ENCODE measurements around the gene AAGAB.
A peak's percentile ranks its signal among the peaks of the same experiment; 100 is the strongest.

The AAGAB gene

DNA sequence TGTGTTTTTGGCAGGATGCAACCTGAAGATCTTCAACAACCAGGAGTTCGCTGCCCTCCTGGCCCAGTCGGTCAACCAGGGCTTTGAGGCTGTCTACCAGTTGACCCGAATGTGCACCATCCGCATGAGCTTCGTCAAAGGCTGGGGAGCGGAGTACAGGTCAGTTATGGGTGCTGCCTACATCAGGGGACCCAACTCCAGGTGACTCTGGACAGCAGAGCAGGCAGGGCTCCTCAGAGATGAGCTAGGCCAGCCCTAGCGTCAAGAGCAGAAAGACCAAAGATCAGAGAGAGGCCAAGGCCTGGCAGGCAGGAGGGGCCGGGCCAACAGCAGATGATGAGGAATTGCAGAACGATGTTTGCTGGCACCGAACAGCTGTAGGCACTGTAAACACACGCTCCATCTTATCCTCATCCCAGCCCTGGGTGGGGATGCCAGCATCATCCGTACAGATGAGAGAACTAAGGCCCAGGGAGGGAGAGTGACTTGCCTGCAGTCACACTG is 67.1 kb downstream of the AAGAB start:
- no peak for DNase-seq (ENCODE audit: low read depth in 2 of 2)

DNA sequence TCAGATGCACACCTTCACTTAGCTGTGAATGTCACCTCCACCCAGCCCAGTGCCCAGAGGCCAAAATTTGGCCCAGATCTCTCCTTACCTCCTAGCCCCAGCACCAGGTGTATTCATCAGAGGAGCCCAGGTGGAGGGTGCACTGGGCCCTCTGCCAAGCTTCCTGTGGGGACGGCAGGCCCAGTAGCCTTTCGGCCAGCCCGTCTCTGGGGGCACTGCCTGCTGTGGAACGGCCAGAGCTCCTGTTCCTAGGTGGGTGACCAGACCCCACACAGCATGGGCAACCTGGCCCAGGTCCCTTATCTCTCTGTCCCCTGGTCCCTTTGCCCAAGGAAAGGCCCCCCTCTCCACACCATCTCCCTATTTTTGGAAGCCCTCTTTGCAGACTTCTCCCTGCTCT is 67.8 kb downstream of the AAGAB start:
- DNase-seq (ENCODE audit: low read depth in 2 of 2), result no peak

DNA sequence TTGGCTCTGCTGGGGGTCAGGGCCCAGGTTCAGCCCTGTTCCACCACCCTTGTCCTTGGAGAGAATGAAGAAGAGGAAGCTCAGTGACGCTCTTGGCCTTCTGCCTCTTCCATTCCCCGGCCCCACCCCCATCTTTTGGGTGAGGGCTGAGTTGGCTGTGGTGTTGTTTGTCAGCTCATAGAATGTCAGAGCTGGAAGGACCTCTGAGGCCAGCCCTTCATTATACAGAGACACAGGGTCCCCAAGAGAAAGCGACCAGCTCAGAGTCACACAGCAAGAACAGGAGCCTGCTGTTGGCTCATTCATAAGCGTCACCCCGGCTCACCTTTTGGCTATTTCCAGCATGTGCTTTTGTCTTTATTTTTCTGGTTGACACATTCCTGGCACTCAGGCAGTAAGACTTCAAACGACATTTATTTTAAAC is 68.2 kb downstream of the AAGAB start:
- no peak for DNase-seq (ENCODE audit: low read depth in 2 of 2)

DNA sequence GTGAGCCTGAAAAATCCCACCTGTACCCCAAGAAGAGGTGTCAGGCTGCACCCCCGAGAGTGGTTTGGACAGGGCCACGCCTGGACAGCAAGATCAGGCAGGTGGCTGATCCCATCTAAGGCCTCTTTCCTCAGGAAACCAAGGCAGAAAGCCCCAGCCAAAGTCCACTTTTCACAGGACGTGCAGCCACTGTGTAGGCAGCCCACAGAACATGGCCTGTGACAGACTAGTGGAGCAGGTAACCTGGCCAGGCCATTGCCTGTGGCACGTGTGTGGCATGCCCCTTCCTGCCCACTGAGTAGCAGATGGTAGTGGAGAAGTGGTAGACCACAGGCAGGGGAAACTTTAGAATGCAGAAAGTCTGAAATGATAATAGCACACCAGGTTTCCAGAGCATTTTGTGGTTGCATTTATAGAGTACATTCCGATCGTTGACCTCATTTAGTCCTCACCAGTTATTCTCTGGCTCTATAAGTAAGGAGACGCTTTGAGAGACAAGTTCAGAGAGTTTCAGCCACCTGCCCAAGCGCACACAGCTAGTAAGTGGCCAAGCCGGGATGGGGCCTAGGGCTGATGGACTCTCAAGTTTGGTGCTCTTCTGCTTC is 68.7 kb downstream of the AAGAB start:
- DNase-seq (ENCODE audit: low read depth in 2 of 2), result no peak

DNA sequence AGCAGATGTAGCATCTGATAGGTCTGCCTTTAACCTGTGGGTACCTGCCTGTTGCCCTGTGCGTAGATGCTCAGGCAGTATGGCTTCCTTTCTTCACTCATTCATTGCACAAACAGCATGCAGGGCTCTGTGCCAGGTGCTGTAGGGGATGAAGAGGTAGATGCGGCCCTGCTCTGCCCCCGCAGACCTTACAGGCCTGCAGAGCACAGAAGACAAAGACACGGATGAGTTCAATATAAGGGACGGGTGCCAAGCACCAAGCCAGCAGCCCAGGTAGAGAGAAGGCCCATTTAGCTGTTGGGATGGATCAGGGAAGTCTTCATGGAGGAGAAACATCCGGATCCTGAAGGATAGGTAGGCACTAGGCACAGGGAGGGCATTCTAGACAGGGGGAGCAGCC is 69.4 kb downstream of the AAGAB start:
- no peak for DNase-seq (ENCODE audit: low read depth in 2 of 2)

DNA sequence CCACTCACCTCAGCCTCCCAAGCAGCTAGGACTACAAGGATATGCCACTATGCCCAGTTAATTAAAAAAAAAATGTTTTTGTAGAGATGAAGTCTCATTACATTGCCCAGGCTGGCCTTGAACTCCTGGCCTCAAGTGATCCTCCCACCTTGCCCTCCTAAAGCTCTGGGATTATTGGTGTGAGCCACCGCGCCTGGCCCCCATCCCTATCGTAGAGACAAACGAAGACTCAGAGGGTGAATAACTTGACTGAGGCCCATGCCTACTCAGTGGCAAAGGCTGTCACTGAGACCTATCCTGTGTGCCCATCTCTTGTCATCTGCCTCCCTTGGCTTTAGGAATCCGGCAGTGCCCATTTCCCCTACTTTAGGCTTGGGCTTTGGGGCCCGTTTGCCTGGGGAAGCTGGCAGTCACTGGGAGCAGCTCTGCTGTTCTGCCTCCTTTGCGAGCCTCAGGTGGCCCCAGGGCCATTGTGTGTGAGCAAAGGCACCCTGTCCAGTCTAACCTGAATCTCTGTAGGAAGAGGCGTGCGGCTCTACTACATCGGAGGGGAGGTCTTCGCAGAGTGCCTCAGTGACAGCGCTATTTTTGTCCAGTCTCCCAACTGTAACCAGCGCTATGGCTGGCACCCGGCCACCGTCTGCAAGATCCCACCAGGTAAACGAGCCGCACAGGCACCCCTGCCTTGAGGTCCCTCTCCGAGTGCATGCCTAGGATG is 70.1 kb downstream of the AAGAB start:
- no peak for DNase-seq (ENCODE audit: low read depth in 2 of 2)

DNA sequence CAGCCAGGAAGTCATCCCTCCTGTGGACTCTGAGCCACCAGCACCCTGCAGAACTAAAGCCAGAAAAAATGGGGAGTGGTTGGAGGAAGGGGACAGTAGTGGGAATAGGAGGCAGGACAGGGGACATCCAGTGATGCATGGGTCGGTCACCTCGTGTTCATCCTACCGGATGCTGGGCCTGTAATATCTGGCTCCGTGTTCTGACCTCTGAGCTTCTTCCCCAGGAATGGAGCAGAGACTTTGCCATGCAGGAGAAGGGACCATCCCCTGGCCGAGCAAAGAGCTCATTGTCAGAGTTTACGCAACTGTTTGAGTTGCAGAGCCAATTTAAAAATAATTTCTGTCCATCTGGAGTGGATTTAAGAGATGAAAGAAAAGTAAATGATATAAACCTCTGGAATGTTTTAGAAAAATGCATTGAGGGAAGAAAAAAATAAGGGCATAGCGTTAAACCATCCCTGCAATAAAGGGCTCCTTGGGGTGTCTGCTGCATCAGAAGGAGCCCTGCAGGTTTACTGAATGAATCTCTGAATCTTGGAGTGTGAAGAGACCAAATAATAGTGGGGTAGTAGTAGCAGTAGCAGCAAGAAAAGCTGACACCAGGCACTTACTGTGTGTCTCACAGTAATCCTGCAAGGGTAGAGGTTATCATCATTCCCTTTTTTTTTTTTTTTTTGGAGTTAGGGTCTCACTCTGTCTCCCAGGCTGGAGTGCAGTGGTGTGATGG is 70.9 kb downstream of the AAGAB start:
- no peak for DNase-seq (ENCODE audit: low read depth in 2 of 2)

DNA sequence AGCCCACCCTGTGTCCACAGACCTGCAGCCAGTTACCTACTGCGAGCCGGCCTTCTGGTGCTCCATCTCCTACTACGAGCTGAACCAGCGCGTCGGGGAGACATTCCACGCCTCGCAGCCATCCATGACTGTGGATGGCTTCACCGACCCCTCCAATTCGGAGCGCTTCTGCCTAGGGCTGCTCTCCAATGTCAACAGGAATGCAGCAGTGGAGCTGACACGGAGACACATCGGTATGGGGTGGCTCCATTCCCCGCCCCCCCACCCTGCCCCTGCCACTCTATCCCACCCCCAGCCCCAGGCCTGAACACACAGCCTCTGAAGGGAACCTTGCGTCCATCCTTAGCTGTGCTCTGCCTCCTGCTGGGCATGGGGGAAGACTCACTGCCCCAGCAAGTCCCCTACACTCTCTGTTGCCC is 73.2 kb downstream of the AAGAB start:
- no peak for DNase-seq (ENCODE audit: low read depth in 2 of 2)

DNA sequence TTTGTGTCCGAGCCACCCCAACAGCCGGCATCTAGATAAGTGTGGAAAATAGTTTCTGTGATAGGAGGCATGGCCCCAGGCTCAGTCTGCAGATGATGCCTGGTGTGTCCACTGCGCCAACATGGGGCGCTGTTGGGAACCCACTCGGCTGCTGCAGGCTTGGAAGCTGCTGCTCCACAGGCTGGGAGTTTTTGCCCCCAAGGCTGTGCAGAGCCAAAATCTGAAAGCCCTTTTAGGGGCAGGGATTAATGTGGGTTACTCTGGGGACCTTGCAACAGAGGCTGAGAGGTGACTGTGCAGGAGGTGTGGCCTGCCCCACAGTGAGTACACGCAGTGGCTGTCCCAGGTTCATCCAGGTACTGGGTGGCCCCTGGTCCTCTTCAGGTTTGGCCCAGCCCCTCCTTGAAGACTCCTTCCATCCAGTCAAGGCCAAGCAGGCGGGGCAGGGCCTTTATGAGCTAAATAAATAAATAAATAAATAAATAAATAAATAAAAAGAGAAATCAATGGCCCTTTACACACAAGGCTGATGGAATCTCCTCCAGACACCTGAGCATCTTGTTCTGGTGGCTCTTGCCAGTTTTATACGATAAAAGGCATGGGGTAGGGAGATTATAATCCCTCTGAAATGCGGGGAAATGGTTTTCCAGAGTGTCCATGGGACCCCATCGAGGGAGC is 73.8 kb downstream of the AAGAB start:
- no peak for DNase-seq (ENCODE audit: low read depth in 2 of 2)

DNA sequence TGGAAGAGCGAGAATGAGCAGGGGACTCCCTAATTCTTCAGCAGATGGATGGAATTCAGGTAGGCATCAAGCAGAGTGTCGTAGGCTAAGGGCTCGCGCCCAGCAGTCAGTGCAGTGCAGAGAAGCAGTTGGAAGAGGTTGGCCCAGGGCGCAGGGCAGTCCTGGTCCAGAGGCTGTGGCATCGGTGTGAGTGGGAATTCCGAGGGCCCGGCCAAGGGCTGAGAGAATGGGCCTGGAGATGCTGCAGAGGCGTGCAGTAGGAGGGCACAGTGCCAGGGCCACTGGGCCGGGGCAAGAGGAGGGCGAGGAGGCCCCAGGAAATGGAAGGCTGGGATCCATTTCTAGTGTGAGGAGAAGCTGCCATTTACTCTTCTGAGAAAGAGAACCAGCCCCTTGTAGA is 74.4 kb downstream of the AAGAB start:
- no peak for DNase-seq (ENCODE audit: low read depth in 2 of 2)

DNA sequence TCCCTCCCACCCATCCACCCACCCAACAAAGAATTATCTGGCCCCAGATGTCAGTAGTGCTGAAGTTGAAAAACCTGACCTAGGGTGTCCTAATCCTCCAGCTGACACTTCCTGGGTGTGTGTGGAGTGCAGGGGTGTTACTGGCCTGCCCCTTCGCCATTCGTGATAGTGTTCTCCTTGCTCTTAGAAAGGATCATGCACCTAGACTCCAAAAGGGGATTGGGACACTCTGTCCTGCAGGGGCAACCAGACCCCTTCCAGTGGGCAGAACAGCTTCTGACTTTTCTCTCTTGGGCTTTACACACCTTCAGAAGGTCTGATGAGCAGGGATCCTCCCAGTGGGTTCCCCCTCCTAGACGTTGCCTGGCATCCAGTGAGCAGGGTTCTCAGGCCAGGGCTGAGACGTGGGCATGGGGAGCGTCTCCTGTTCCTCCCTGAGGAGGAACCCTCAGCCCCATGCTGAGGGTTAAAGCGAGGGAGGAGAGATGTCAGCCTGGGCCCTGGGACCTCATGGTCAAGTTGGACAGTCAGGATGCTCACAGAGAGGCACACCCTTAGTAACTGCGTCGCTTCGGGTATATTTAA is 75.0 kb downstream of the AAGAB start:
- no peak for DNase-seq (ENCODE audit: low read depth in 2 of 2)

DNA sequence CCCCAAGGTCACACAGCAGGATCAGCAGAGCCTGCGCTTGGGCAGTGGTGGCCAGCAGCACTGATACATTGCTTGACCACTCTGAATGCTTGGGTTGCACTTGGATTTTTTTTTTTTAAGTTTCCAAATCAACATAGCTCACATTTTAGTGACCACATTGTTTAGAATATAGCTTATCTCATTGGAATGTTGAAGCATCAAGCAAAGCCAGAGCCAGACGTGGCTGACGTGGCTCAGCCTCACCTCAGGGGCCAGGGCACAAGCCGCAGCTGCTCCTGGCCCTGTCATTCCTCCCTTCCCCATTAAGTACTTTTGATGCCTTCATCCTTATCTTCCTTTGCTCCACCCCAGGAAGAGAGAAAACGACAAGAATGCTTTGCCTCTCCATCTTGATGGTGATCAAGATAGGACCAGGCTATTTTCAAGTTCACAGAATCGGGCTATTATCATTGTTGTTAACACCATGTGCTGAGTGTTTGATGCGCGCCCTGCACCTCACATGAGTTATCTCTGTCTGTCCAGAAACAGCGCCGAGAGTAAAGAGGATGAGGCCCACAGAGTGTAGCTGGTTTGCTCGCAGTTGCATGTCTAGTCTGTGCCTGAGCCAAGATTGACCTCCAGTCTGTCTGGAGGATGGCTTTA is 75.8 kb downstream of the AAGAB start:
- no peak for DNase-seq (ENCODE audit: low read depth in 2 of 2)

DNA sequence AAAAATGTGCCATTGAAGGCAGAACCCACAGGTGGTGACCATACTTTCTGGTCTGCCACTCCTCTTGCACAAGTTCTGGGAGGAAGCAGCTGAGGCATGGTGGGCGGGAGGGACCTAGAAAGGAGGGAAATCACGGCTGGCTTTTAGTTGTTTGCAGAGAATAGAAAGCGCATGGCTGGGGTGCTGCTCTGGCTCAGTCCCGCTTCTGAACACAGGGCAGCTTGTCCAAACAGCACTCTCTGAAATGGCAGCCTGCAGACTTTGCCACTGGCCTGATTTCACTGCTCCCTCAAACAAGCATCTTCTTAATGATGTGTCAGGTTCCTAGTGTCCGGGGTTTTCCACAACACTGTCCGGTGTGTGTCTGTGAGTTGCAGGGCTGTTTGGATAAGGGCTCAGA is 76.7 kb downstream of the AAGAB start:
- no peak for DNase-seq (ENCODE audit: low read depth in 2 of 2)

DNA sequence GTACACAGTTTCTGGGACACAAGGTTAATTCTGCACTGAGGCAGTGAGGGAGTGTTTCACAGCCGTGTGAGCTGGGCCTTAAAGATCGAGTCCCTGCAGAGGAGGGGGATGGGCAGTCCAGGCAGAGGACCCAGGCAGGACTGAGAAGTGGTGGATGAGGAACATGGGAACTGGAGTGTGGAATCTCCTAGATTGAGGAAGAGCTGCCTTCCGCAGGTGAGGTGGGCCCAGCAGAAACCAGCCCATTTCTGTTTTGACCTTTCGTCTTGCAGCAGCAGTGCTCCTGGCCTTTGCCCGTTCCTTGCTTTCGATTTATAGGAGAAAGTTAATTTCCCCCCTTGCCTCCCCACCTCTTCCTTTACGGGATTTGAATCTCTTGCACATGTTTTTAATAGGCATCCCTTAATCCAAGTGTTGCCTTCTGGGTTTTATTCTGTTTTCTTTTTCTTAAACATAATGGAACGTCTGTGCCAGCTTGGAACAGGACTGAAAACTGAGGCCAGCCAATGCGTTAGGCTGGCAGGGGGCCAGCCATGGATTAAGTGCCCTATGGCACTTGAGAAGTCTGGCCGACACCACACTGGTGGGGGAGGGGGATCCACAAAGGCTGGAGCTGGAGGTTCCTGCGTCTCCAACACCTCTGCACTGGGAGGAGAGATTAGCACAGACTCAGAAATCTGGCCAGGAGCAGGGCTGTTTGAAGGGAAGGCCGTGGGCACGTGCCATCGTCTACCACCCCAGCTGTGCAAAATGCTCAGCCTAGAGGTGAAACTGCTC is 78.1 kb downstream of the AAGAB start:
- DNase-seq (ENCODE audit: low read depth in 2 of 2), result no peak

DNA sequence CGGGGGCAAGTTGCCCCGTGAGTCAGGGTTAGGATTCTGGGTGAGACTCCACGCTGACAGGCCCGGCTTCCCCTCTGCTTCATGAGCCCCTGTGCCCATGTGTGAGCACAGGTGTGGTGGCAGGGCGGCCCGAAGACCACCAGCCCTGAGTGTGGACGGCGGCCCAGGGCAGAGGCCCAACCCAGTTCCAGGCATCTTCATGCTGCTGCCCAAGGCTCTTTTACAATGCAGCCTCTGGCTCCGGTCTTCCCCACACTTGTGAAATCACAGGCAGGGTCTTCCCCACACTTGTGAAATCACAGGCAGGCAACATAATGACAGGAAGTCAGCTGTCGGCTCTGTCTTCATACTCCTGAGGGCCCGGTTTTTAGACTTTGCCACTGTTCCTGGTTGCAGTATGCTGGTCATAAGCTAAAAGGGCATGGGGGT is 78.8 kb downstream of the AAGAB start:
- DNase-seq (ENCODE audit: low read depth in 2 of 2), result peak in 1 of 2 donors; percentile 24

DNA sequence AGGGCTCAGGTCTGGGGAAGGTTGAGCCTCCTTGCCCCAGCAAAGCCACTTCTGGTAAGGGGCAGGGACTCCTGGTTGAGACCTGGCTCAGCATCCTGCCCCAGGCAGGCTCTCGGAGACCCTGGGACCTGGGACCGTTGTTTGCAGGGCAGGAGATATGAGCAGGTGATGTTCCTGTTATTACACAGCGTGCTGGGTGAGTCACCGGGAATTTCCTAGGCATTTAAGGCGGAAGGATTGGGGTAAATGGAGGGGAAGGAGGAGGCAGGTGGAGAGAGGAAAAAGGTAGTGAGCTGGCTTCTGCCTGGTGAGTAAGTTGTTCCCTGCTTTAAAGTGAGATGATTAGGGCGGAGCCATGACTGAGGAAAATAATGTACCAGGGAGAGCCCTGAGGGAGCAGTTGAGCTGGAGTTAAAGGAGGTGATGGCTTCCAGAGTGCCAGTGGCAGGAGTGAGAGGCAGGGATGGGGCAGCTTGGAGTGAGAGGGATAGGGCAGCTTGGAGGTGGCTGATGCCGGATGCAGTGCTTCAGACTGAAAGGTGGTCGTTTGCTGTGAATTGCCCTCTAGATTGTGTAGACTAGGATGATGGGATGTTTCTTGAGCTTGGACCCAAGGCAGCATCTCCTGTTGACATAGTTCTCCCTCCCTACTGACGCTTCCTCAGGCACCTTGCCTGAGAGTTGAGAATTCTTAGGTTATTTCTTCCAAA is 79.4 kb downstream of the AAGAB start:
- peak in 1 of 2 donors; percentile 26 for DNase-seq (ENCODE audit: low read depth in 2 of 2)

DNA sequence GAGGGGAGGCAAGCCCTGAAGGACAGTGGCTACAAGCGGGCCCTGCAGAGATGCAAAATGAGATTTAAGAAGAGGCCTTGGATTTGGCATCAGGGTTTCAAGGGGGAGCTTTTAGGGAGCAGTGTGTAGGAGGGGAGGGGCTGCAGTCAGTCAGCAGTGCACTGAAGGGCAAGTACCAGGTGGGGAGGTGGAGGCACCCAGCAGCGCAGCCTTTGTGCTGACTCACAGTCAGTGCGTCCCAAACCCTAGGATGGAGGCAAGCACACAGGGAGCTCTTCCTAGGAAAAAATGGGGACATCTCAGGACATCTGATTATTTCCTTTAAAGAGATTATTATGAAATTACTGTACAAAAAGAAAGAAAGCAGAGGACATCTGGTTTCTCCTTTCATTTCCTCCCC is 80.0 kb downstream of the AAGAB start:
- DNase-seq (ENCODE audit: low read depth in 2 of 2), result no peak

DNA sequence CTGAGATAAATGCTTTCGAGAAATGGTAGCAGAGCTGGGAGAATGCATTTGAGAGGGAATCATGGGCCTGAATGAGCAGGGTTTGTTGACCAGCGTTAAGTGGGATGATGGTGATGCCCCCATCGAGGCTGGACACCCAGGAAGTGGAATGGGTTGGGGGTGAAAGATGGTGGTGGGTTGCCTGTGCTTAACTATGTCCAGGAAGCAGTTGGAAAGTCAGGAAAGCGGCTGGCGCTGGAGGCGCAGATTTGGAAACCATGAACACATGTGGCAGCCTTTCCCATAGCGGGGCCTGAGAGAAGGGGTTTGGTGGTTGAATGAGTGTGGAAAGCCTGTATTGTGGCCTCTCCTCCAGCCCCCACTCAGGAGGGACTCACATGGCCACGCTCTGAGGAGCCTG is 80.7 kb downstream of the AAGAB start:
- DNase-seq (ENCODE audit: low read depth in 2 of 2), result no peak

DNA sequence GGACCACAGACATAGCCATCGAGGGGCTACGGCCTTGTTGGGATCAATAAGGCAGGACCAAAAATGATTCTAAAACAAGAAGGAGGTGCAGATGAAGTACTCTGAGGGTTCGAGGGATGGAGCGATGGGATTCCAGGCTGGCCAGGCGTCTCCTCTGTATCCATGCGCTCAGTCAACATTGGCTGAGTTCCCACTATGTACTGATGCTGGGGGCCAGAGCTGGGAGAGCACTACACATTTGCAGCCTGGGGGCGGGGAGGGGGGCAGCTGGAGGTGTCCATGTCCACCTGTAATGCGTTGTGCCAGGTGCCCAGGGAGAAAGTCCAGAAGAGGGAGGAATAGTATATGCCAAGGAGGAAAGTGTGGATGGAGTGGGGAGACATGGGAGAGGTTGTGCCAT is 81.5 kb downstream of the AAGAB start:
- DNase-seq (ENCODE audit: low read depth in 2 of 2), result no peak

DNA sequence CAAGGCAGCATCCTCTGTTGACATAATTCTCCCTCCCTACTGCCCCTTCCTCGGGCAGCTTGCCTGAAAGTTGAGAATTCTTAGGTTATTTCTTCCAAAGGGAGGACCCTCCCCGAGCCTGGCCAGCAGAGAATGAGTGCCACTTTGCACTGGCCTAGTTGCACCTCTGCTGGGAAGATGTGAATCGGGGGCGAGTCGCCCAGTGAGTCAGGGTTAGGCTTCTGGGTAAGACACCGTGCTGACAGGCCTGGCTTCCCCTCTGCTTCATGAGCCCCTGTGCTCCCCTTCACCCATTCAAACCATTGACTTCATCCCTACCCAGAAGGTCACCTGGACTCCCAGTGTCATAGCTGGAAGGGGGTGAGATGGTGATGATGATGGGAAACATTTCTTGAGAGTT is 82.3 kb downstream of the AAGAB start:
- DNase-seq (ENCODE audit: low read depth in 2 of 2), result peak in 1 of 2 donors; percentile 38

Data from stimulated activated CD4-positive, alpha-beta T cell treated with anti-CD3 and anti-CD28 coated beads, Interleukin-4, amount 100 ng/mL, for 48 hours (primary cell).